Trophoblast cell (in vitro differentiated cells and primary cell): ENCODE data around the gene DENND1A.

Experiments
- DNase-seq, 2 donors: peaks; one replicate each; pipeline ENCODE4 v3.0.0-alpha.2; 2016
- H2AFZ ChIP-seq: 2 replicates; pipeline ENCODE4 v1.6.1; 2013; ENCODE audit warnings: low read length, moderate library complexity, mild to moderate bottlenecking; ENCODE audit not compliant: insufficient read depth, poor library complexity
- H2AK5ac ChIP-seq: 2 replicates; pipeline ENCODE4 v1.6.1; 2013; ENCODE audit warnings: mild to moderate bottlenecking, low read length
- H2BK120ac ChIP-seq: 2 replicates; pipeline ENCODE4 v1.6.1; 2013; ENCODE audit warnings: low read length, mild to moderate bottlenecking, moderate library complexity; ENCODE audit not compliant: insufficient read depth, poor library complexity
- H2BK12ac ChIP-seq: 2 replicates; pipeline ENCODE4 v1.6.1; 2013; ENCODE audit warnings: mild to moderate bottlenecking, low read length, moderate library complexity
- H2BK5ac ChIP-seq: 2 replicates; pipeline ENCODE4 v1.6.1; 2013; ENCODE audit warnings: low read length, low read depth, moderate library complexity, mild to moderate bottlenecking; ENCODE audit not compliant: poor library complexity
- H3K14ac ChIP-seq: 2 replicates; pipeline ENCODE4 v1.6.1; 2013; ENCODE audit warnings: mild to moderate bottlenecking, low read length
- H3K18ac ChIP-seq: 2 replicates; pipeline ENCODE4 v1.6.1; 2013; ENCODE audit warnings: mild to moderate bottlenecking, low read length
- H3K23ac ChIP-seq: 2 replicates; pipeline ENCODE4 v1.6.1; 2013; ENCODE audit warnings: low read length
- H3K27ac ChIP-seq: 2 replicates; pipeline ENCODE4 v1.5.1; 2013; ENCODE audit warnings: low read depth, mild to moderate bottlenecking, inconsistent platforms, low read length, moderate library complexity
- H3K27me3 ChIP-seq: 2 replicates; pipeline ENCODE4 v1.6.1; 2013; ENCODE audit warnings: inconsistent platforms, mild to moderate bottlenecking, low read length, moderate library complexity; ENCODE audit not compliant: insufficient read depth
- H3K36me3 ChIP-seq, 2 experiments: 1 replicate in 1 of 2; 2 replicates in 1 of 2; pipeline ENCODE4 v1.6.1; 2013; ENCODE audit warnings: low read length in 2 of 2, mild to moderate bottlenecking in 2 of 2, moderate library complexity in 1 of 2; ENCODE audit not compliant: insufficient read depth in 2 of 2, control insufficient read depth in 1 of 2
- H3K4ac ChIP-seq: 2 replicates; pipeline ENCODE4 v1.6.1; 2013; ENCODE audit warnings: low read depth, mild to moderate bottlenecking, low read length, moderate library complexity
- H3K4me1 ChIP-seq, 2 experiments: 1 replicate in 1 of 2; 2 replicates in 1 of 2; pipeline ENCODE4 v1.6.1; 2013; ENCODE audit warnings: low read length in 2 of 2, mild to moderate bottlenecking in 2 of 2, moderate library complexity in 1 of 2; ENCODE audit not compliant: insufficient read depth in 2 of 2, control insufficient read depth in 1 of 2
- H3K4me2 ChIP-seq: 2 replicates; pipeline ENCODE4 v1.6.1; 2013; ENCODE audit warnings: inconsistent platforms, mild to moderate bottlenecking, low read length, moderate library complexity
- H3K4me3 ChIP-seq: 2 replicates; pipeline ENCODE4 v1.5.1; 2013; ENCODE audit warnings: mild to moderate bottlenecking, low read depth, low read length, inconsistent platforms
- H3K79me1 ChIP-seq: one replicate; pipeline ENCODE4 v1.6.1; 2013; ENCODE audit warnings: low read length
- H3K79me2 ChIP-seq: 2 replicates; pipeline ENCODE4 v1.6.1; 2013; ENCODE audit warnings: low read length, mild to moderate bottlenecking; ENCODE audit not compliant: control insufficient read depth, insufficient read depth, poor library complexity
- H3K9ac ChIP-seq: 2 replicates; pipeline ENCODE4 v1.6.1; 2013; ENCODE audit warnings: mild to moderate bottlenecking, low read length
- H3K9me3 ChIP-seq: 2 replicates; pipeline ENCODE4 v1.6.1; 2013; ENCODE audit warnings: low read depth, mild to moderate bottlenecking, control low read depth, inconsistent platforms, low read length; ENCODE audit not compliant: insufficient read depth
- H4K12ac ChIP-seq: 2 replicates; pipeline ENCODE4 v1.6.1; 2013; ENCODE audit warnings: low read depth, mild to moderate bottlenecking, low read length, moderate library complexity
- H4K8ac ChIP-seq: 2 replicates; pipeline ENCODE4 v1.6.1; 2013; ENCODE audit warnings: low read depth, mild to moderate bottlenecking, low read length, moderate library complexity
- H4K91ac ChIP-seq: one replicate; pipeline ENCODE4 v1.6.1; 2013; ENCODE audit warnings: low read depth, mild to moderate bottlenecking, low read length, moderate library complexity
- WGBS: extraction: QIAGEN DNeasy Blood & Tissue Kit; methylation state at CpG from one replicate; pipeline ENCODE4 v1.1.7; 2013; ENCODE audit warnings: missing lambda C conversion rate; ENCODE audit not compliant: insufficient read length, insufficient coverage; ENCODE audit errors: extremely low coverage; 5-methylcytosine and 5-hydroxymethylcytosine counted together

DENND1A gene

DNA sequence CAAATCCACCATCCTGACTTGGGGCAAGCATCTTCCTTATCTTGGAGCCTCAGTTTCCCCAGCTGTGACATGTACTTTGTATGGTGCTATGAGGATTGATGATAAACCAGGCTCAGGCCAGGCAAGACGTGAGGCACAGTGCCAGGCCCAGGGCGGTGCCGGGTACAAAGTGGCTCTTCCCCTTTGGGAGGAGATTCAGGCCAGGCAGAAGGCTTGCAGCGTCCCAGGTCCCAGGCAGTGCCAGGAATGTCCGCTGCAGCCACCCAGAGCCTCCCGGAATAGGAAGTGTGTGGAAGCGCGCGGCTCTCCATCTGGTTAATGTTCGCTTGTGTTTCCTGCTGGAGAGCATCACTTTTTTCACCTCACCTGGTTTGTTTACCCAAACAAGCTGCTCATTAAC lies 12.6 kb upstream of the DENND1A start:
- H3K18ac ChIP-seq = no peak overlapping the region
- peaks cover 2% of the 10 kb centered on the region for H3K79me2 ChIP-seq
- no peak overlapping the region for H2AFZ ChIP-seq
- no peaks in the 10 kb centered on the region for H3K27me3 ChIP-seq
- H4K91ac ChIP-seq = no peak overlapping the region
- no peak overlapping the region for H2BK12ac ChIP-seq
- H4K12ac ChIP-seq = no peak overlapping the region
- no peak overlapping the region for H3K23ac ChIP-seq
- no peak overlapping the region for H3K14ac ChIP-seq
- H3K36me3 ChIP-seq = no peaks in the 10 kb centered on the region
- H3K4me3 ChIP-seq = no peak overlapping the region
- no peak overlapping the region for H3K4ac ChIP-seq
- no peak overlapping the region for H3K9ac ChIP-seq
- H3K79me1 ChIP-seq = peaks cover 1% of the 10 kb centered on the region
- no CpG with 5 or more reads among the region's 10 CpGs for WGBS
- no peak for DNase-seq
- no peaks in the 10 kb centered on the region for H3K9me3 ChIP-seq
- H3K27ac ChIP-seq = no peak overlapping the region
- H3K4me1 ChIP-seq = peaks cover 3 to 5% of the 10 kb centered on the region in 2 experiments
- no peak overlapping the region for H4K8ac ChIP-seq
- H2BK120ac ChIP-seq = no peak overlapping the region
- no peak overlapping the region for H3K4me2 ChIP-seq
- H2AK5ac ChIP-seq = peak overlapping the region; percentile 26
- H2BK5ac ChIP-seq = no peak overlapping the region

DNA sequence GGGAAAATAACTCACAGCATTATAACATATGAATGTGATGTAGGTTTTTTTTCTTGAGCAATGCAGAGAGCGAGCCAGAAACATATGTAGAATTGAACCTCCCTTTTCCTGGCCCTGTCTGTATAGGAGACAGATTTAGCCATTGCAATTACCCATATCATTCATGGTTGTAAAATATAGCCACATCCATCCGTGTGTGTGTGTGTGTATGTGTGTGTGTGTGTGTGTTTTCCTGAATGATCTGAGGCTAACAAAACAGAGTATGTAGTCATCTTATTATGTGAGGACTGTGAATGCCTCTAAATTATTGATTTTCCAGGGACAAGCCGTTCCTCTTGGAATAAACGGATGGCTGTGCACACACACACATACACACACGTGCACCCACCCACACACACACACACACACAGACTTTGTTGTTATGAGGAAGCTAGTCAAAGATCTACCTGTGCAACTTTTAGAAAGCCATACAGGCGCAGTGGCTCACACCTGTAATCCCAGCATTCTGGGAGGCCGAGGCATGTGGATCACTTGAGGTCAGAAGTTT lies 11.7 kb upstream of the DENND1A start:
- H3K9ac ChIP-seq = no peak overlapping the region
- no peak overlapping the region for H3K14ac ChIP-seq
- no peak overlapping the region for H2AK5ac ChIP-seq
- H2BK5ac ChIP-seq = no peak overlapping the region
- H3K4me2 ChIP-seq = no peak overlapping the region
- no CpG with 5 or more reads among the region's 7 CpGs for WGBS
- peaks cover 3 to 5% of the 10 kb centered on the region in 2 experiments for H3K4me1 ChIP-seq
- peaks cover 2% of the 10 kb centered on the region for H3K79me2 ChIP-seq
- no peaks in the 10 kb centered on the region for H3K27me3 ChIP-seq
- H3K9me3 ChIP-seq = peaks cover under 1% of the 10 kb centered on the region
- H4K91ac ChIP-seq = no peak overlapping the region
- H3K4me3 ChIP-seq = no peak overlapping the region
- no peak overlapping the region for H3K18ac ChIP-seq
- H3K27ac ChIP-seq = no peak overlapping the region
- H4K12ac ChIP-seq = no peak overlapping the region
- no peak overlapping the region for H2AFZ ChIP-seq
- H3K4ac ChIP-seq = no peak overlapping the region
- no peak for DNase-seq
- no peak overlapping the region for H4K8ac ChIP-seq
- H3K23ac ChIP-seq = no peak overlapping the region
- H3K36me3 ChIP-seq = no peaks in the 10 kb centered on the region
- no peak overlapping the region for H2BK120ac ChIP-seq
- no peak overlapping the region for H2BK12ac ChIP-seq
- H3K79me1 ChIP-seq = peaks cover 1% of the 10 kb centered on the region

DNA sequence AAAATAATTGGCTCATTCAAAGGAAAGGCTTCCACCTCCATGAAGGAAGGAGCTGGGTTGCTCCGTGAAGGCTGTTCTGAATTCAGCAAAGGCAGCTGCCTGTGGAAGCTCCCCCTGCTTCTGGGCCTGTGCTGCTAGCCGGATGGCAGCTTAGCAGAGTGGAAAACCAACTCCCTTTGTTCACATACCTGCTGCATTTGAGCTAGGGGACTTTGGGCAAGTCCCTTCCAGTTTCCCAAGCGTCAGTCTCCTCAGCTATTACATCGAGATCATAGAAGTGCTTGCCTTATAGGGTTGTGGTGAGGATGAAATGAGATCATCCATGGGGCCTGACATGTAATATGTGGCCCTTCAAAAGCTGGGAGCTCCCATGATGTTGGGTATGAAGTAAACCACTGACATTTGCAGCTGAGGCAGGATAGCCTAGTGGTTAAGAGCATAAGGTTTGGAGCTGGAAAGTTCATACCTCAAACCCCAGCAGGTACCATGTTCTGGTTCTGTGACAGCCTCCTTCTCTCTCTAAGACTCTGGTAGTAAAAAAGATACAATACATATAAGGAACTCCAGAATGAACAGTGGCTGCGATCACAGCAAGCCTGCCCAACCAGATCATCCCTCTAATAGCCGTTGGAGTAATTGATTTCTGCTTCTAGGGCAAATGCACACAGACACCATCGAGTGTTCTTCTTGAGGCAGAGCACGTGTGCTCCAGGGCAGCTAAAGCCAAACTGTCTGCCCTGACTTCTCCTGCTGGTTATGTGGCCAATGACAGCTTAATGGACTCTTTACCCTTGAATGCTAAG lies 11.0 kb upstream of the DENND1A start:
- Histone ChIP-seq H2BK12ac (no peak overlapping the region), H3K9ac (no peak overlapping the region), H3K27me3 (no peaks in the 10 kb centered on the region), H2AFZ (no peak overlapping the region), H3K14ac (no peak overlapping the region), H4K12ac (no peak overlapping the region), H3K4ac (no peak overlapping the region), H3K36me3 (no peaks in the 10 kb centered on the region), H3K4me2 (no peak overlapping the region), H3K4me1 (peaks cover 3% of the 10 kb centered on the region in 2 experiments), H4K91ac (no peak overlapping the region), H3K9me3 (peaks cover 2% of the 10 kb centered on the region), H2BK5ac (no peak overlapping the region), H3K23ac (no peak overlapping the region), H2AK5ac (no peak overlapping the region), H3K79me2 (peaks cover 2% of the 10 kb centered on the region), H3K79me1 (no peaks in the 10 kb centered on the region), H4K8ac (no peak overlapping the region), H2BK120ac (no peak overlapping the region), H3K27ac (no peak overlapping the region), H3K4me3 (no peak overlapping the region), H3K18ac (no peak overlapping the region)
- no CpG with 5 or more reads among the region's 8 CpGs for WGBS
- DNase-seq = no peak

DNA sequence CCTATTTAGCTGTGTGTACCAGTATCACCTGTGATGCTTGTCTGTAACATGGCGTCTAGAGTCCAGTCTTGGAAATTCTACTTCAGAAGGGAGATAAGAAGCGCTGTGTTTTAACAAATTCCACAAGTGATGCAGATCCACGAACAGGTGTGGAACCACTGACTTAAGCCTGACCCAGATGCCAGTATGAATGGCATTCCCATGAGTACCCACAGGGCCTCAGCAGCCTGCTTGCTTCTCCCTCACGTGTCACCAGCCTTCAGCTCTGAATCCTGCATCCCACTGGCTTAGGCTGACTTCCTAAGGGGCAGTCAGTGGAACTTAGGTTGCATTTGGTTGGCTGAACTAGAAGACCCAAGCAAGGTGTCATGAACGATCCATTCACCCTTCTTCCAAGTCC lies 8.5 kb upstream of the DENND1A start:
- peaks cover 2% of the 10 kb centered on the region for H3K9me3 ChIP-seq
- H3K4me2 ChIP-seq = no peak overlapping the region
- no peaks in the 10 kb centered on the region for H3K36me3 ChIP-seq
- no peak overlapping the region for H2BK120ac ChIP-seq
- H2AK5ac ChIP-seq = no peak overlapping the region
- H4K12ac ChIP-seq = no peak overlapping the region
- no peak overlapping the region for H3K18ac ChIP-seq
- H2BK12ac ChIP-seq = no peak overlapping the region
- H3K79me1 ChIP-seq = no peaks in the 10 kb centered on the region
- H4K8ac ChIP-seq = no peak overlapping the region
- H3K27me3 ChIP-seq = no peaks in the 10 kb centered on the region
- no peak overlapping the region for H3K4me3 ChIP-seq
- H3K27ac ChIP-seq = no peak overlapping the region
- H3K79me2 ChIP-seq = peaks cover 2% of the 10 kb centered on the region
- no peak overlapping the region for H3K4ac ChIP-seq
- no CpG with 5 or more reads among the region's 5 CpGs for WGBS
- peaks cover 3 to 5% of the 10 kb centered on the region in 2 experiments for H3K4me1 ChIP-seq
- DNase-seq = no peak
- H2AFZ ChIP-seq = no peak overlapping the region
- H3K9ac ChIP-seq = no peak overlapping the region
- no peak overlapping the region for H4K91ac ChIP-seq
- H3K14ac ChIP-seq = no peak overlapping the region
- H3K23ac ChIP-seq = no peak overlapping the region
- H2BK5ac ChIP-seq = no peak overlapping the region
